Panc1 (cell line): ENCODE data around the gene PEX5L.

Source experiments
- CTCF ChIP-seq: fragments of 450-650 bp; IDR thresholded peaks from 2 replicates; pipeline ENCODE4 v1.5.1; 2017; ENCODE audit warnings: mild to moderate bottlenecking
- POLR2AphosphoS5 ChIP-seq: IDR thresholded peaks from 2 replicates; pipeline ENCODE4 v1.6.1; 2012; ENCODE audit warnings: mild to moderate bottlenecking, low read depth, low read length, moderate library complexity
- REST ChIP-seq, 2 experiments: IDR thresholded peaks; 2 replicates each; pipeline ENCODE4 v1.6.1; 2011 to 2012; ENCODE audit warnings: low read depth in 2 of 2, control low read depth in 1 of 2, low read length in 1 of 2, mild to moderate bottlenecking in 1 of 2, moderate library complexity in 1 of 2; ENCODE audit not compliant: insufficient read depth in 1 of 2
- SIN3A ChIP-seq: IDR thresholded peaks from 2 replicates; pipeline ENCODE4 v1.6.1; 2012; ENCODE audit warnings: low read depth, mild to moderate bottlenecking, low read length, moderate library complexity, borderline replicate concordance; ENCODE audit not compliant: insufficient read depth
- TCF7L2 ChIP-seq: IDR thresholded peaks from 2 replicates; pipeline ENCODE4 v1.6.1; 2011; ENCODE audit warnings: mild to moderate bottlenecking, low read depth, low read length, inconsistent platforms

- TF ChIP-seq CTCF (no peak), TCF7L2 (no peak), POLR2AphosphoS5 (no peak), REST (IDR thresholded peaks at IDR 0.05; ENCODE audit: insufficient read depth in 1 of 2, low read depth in 2 of 2, low read length in 1 of 2) (no peak), SIN3A (no peak)
Observed at GRCh38 chr3:179932674-179933073, 104.1 kb downstream of the PEX5L start.
